GM19372 (cell line): ENCODE data around the gene IGF2.

ENCODE experiments used
- ATAC-seq: cut with Tn5 transposase; IDR thresholded peaks from one replicate; pipeline ENCODE4 v1.9.1; 2021; ENCODE audit warnings: mild to moderate bottlenecking, low read depth, moderate library complexity; ENCODE audit not compliant: unreplicated experiment

Gene IGF2

DNA sequence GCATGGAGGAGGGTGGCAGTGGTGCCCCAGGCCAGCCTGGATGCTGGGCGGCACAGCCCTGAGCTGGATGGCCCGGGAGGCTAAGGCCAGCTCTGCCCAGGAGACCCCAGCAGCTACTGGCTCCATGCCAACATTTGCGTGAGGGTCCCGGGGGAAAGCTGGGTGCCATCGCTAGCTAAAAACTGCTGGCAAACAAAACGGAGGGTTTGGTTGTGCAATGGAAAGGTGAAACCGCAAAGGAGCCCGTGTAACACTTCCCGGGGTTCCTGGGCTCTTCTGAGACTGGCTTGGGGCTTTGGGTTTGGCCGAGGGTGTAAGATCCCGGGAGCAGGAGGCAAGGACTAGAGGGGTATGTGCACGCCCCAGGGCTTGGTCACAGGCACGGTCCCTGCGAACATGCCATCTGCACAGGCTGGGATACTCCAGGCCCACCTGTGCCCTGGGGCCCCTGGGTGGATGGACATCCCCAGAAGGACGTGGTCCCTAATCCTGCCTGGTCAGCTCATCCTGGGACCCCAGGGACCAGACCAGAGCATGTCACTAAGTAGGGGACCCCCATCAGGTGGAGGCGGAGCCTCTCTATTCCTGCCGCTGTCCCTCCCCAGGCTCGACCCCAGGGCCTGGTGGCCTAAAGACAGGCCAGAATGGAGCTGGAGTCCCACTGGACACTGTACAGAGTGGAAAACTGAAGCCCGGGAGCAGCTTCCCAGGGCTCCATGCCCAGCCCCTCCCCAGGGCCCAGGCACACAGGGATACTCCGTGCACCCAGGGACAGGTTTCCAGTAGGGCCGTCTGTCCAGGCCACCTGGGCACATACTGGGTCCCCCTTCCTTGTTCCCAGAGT lies 44.6 kb downstream of the IGF2 start:
- no peak for ATAC-seq

DNA sequence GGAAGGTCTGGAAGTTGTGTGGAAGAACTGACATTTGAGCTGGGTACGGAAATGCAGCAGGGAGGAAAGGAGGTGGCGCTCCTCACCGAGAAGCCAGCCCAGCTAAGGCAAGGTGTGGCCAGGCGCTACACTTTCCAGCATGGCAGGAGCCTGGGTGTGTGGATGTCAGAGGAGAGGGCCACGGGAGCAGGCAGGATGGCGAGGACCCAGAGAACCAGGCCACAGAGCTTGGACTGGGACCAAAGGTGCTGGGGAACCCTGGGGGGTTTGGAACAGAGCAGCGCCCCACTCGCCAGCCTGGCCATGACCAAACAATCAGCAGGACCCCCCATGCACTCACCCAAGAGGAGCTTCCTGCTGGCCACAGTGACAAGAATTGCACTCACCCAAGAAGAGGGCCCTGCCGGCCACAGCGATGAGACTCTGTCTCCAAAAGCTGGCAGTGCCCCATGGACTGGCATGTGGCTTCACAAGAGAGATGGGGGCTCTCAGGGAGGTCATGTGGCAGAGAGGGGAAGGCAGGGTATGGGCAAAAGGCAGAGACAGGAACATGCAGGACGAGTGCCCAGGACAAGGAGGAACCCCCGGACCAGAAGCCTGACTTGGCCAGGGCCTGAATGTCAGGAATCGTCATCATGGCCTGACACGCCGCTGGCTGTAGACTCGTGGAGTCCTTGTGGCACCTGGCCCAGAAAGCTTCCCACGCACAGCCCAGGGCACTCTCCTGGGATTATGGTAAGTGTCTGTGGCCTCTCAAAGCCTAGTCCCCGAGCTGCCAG lies 45.4 kb downstream of the IGF2 start:
- ATAC-seq, result no peak

DNA sequence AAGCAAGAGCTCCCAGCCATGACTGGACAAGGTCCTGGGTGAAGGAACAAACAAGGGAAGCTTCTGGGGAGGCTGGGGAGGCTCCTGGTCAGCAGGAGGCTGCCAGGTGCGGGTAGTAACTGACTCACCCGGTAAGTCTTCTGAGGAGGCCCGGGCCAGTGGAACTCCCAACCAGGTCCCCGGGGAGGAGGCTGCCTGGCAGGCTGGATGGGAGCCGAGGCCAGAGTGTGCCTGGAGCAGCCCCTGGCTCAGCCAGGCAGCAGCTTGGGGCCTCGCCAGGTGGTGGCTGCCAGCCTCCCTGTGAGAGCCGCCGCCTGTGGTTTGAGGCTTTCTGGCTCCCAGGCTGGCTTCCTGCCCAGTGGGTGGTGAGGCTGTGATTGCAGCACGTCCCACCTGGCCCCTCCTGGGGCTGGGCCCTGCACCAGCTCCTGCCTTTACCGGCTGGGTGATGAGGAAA lies 46.2 kb downstream of the IGF2 start:
- ATAC-seq, result no peak

DNA sequence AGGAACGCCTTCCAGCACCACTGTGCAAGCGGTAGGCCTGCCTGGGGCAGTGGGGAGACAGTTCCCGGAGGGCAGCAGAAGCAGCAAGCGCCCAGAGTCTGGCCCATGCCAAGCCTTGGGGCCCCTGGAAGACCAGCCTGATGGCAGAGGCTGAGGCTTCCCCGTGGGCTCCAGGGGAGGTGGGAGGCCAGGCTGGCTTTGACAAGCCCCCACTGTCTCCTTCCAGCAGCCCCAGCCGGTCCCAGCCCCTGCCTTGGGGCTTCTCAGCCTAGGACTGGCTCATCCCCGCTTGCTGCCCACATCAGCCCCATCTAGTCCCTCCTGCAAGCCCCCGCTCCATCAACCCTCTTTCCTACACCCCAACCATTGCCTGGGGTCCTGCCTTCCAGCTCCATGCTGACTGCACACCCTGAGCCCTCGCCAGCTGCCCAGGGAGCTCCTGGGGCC lies 46.7 kb downstream of the IGF2 start:
- ATAC-seq, result no peak

DNA sequence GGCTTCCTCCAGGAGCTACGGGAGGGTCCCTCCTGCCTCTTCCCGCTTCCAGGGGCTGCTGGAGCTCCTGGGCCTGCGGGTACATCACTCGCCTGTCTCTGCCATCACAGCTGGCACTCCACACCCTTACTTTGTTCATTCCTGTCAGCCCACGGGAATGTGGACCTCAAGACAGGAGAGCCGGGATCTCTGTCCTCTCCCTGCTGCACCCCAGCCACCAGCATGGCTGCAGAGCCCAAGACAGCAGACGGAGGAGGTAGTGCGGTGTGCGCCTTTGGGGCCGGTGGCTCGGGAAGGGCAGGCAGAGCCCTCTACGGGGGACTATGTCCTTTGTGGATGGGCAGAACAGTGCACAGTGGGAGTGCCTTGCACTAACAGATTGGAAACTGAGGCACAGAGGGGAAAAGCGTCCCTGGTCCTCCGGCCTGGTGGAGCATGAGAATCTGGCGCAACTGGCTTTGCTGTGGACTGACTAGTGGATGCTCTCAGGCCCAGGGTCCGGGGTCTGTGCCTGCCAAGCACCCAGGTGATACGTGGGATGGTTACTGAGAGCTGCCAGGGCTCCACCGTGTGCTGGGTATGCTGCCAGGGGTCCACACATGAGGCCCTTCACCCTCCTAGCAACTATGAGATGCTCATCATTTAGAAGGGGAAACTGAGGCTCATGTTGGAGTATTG lies 47.3 kb downstream of the IGF2 start:
- no peak for ATAC-seq

DNA sequence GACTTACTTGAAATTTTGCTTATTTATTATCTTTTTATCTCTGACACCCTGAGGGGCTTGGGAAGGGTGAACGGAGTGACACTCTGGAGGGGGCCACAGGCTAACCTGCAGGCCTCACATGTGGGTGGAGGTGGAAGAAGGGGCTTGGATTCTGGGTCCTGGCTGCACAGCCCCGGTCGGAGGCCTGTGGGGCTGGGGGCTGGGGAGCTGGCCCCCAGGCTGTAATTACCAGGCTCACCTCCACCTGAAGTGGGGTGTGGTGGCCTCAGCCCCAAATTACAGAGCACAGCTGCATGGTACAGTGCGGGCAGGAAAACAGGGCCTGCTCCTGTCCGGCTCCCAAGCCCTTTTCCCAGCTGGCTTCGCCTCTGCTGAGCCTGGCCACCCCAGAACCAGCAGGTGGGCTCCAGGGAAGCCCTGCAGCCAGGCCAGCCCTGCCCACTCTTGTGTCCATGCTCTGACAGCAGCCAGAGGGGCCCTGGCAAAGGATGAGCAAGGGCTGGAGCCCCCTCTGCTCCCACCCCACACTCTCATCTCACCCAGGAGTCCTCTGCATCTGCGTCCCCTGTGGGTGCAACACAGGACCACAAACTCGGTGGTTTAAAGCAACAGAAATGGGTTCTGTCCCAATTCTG lies 48.0 kb downstream of the IGF2 start:
- ATAC-seq, result no peak

DNA sequence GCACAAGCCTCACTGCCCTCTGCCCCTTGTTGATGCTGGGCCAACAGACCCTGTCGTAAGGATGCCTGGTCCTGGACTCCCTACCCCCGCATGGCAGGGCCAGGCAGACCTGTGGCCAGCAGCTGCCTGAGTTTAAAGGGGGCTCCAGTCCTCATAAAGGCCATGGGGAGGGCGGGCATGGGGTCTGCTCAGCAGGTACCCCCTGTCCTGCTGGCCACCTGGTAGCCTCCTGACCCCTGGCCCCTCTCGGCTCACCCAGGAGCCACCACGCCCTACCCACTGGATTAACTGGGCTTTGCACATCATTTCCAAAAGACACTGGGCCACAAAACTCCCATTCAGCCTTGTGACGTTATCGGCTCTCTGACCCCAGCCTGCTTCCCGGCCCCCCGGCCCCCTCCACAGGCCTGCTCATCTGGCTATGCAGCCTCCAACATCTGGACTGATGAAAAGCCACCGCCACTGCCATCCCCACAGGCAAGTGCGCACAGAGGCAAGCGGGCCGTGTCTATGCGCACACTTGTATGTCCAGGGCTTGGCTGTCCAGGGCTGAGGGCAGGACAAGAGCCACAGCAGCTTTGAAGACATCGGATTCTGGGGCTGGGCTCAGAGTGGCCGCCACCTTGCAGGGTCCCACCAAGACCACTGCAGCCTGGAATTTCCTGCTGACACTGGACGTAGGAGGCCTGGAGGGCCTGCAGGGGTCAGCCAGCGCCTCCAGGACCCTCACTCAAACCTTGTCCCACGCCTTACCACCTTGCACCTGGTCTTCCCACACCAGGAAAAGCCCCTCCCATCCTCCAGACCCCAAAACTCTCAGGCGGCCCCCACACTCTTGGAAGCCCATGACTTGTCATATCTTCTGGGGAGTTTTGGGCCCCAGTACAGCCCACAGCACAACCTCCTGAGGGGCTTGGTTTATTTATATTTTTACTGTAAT lies 48.7 kb downstream of the IGF2 start:
- no peak for ATAC-seq

DNA sequence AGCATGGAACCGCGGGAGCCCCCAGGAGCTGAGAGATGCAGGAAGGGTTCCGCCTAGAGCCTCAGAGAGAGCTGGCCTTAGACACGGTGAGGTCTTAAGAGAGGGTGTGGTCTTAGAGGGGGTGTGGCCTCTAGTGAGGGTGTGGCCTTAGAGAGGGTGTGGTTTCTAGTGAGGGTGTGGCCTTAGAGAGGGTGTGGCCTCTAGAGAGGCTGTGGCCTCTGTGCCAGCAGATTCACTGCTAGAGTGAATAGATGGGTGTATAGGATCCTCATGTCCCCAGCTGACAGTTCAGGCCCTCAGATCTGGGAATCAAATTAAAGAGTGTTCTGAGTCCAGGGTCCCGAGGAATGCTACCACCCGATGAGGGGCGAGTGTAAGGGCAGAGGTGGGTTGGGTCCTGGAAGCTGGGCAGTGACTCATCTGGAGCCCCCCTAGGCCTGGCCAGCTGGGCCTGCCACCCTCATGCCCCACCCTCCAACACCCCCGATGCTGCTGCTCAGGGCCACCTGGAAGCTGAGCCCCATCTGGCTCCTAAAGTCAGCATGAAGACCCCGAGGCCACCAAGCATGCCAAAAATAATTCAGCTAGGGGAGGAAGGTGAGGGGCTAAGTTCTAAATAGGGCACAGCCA lies 49.5 kb downstream of the IGF2 start:
- ATAC-seq, result no peak

DNA sequence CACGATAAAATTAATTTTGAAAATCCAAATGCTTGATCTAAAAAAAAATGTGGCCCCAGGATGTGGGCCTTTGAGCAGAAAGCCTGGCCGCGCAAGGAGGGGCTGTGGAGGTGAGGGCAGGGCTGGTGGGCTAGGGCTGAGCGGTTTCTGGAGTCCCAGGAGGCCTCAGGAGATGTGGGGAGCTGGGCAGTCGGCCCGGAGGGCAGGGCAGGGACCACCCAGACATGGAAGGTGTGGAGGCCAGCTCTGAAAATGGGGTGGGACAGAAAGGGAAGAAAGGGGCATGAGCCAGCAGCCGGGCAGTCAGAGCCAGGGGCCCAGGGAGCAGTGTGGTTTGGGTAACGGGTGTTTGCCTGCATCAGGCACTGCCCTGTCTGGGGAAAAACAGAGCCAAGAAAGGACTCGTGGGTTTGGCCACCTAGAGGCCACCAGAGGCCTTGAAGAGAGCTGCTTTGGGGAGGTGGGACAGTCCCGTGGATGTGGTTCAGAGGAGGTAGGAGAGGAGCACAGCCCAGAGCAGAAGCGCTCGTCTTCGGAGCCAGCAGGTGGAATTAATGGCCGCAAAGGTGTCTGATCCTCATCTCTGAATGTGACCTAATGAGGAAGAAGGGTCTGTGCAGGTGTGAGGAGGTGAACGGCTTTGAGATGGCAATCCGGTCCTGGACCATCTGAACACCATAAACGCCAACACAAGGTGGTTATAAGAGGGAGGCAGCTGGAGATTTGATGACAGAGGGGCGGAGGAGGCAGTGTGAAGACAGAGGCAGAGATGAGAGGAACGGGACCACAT lies 50.2 kb downstream of the IGF2 start:
- no peak for ATAC-seq

DNA sequence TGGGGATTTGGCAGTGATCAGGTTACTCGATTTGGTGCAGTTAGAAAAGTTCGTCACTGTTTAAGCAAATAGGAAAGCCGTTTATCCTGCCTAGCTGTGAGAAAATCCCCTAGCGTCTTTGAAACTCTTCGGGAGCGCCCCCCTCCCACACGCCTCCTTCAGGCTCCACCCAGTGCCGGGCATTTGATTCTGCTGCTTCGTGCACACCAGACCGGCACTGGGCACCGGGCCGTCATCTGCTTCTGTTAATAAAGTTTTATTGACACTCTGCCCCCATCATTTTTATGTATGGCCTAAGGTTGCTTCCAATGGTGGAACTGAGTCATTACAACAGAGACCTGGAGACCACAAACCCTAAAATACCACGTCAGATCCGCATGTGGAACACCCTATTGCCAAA lies 50.9 kb downstream of the IGF2 start:
- ATAC-seq, result no peak

DNA sequence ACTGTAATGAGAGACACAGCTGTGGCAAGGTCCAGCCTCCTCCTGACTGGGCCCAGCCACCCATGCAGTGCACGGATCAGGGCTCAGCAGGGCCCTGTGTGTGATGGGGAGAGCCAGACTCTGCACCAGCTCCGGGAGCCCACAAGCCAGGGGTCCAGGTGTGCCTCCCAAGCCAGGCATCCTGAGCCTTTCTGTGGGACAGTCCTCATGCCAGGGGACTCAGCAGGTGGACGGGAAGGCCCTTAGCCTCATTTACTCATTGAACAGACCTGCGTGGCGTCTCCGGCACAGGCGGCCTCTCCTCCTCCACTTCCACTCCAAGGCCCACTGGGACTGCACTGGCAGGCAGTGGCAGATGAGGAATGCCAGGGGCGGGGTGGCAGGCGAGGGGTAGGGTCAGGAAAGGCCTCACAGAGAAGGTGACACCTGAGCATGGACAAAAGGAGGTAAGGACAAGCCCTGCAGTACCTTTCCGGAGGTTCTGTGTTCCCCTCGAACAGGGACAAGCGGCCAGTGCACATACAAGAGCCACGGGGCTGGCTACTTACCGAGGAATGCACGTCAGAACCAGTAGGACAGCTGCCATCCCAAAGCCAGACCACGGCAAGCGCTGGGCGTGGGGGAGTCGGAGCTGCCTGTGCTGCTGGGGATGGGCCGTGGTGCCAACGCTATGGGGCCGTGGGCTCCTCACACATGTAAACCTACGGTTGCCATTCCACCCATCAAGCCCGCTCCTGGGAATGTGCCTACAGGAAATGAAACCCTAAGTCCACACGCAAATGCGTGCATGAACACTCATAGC lies 52.7 kb downstream of the IGF2 start:
- no peak for ATAC-seq

DNA sequence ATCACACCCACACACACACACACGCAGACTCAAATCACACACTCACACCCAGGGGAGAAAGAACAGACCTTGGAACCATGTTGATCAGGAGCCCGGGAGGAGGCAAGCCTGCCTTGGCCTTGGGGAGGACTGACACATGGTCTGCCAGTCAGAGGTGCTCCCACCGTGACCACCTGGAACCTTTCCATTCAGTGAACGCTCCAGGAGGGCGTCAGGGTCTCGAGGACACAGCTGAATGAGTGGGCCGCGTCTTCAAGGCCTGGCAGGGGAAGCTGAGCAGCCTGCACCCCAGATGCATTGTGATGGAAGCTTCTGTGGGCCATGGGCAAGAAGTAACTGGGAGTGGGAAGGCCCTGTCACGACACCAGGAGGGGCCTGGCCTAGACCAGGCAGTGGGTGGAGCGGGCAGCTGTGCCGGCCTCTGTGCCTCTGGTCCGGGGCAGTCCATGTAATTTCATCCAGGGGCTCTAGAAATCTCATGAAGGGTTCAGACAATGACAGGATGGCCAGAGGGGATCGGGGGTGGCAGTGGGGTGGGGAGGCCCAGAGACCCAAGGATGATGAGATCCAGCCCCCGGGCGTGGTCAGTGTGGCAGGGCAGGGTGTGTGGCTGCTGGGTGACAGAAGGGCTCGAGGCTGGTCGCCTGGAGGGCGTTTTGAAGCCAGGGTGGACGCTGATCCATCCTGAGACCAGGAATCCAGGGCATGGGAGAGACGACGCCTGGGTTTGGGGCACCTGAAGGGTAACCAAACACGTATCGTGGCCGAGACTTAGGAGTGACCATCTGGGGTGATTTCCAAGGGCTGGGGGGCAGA lies 53.7 kb downstream of the IGF2 start:
- ATAC-seq, result no peak

DNA sequence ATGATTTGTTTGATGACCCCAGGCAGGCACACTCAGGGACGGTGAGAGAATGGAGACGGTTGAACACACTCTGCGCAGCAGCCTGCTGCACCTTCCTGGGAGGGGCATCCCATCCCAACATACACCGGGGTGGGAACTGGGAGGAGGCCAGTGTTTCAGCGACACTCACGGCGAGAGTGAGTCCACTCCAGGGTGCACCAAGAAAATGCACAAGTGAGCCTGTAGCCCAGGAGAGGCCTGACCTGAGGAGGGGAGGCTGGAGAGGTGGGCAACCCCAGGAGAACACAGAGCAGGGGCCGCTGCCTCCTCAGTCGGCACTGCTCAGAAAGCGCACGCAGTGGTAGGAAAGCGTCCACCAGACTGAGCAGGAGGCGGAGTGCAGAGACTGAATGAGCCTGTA lies 54.5 kb downstream of the IGF2 start:
- ATAC-seq, result no peak
